HL-60 (cell line): ENCODE data around the gene CLDN9.

ENCODE experiments used
- DNase-seq, 2 experiments: peaks; one replicate each; pipeline ENCODE4 v3.0.0-alpha.2; 2010 to 2020; ENCODE audit warnings: low read depth in 1 of 2, low spot score in 1 of 2
- H3K27ac ChIP-seq: fragments of 250-450 bp; sonication (Bioruptor Pico); replicated peaks from 2 replicates; pipeline ENCODE4 v1.5.1; 2020; ENCODE audit warnings: mild to moderate bottlenecking, moderate library complexity
- H3K27me3 ChIP-seq: fragments of 250-450 bp; sonication (Bioruptor Pico); 2 replicates; pipeline ENCODE4 v1.5.1; 2021; ENCODE audit warnings: mild to moderate bottlenecking, moderate library complexity; ENCODE audit not compliant: insufficient read depth, poor library complexity, severe bottlenecking
- H3K4me3 ChIP-seq: replicated peaks from 2 replicates; pipeline ENCODE4 v1.5.1; 2011; ENCODE audit warnings: mild to moderate bottlenecking, control low read depth, low read length; ENCODE audit not compliant: insufficient read depth
- CTCF ChIP-seq: IDR thresholded peaks from one replicate; pipeline ENCODE4 v1.5.1; 2011; ENCODE audit warnings: low read length, control low read depth, inconsistent platforms; ENCODE audit not compliant: insufficient read depth
- GABPA ChIP-seq: IDR thresholded peaks from 2 replicates; pipeline ENCODE4 v1.6.1; 2012; ENCODE audit warnings: low read depth
- POLR2AphosphoS5 ChIP-seq: IDR thresholded peaks from 2 replicates; pipeline ENCODE4 v1.6.1; 2012; ENCODE audit warnings: low read depth
- REST ChIP-seq: IDR thresholded peaks from 2 replicates; pipeline ENCODE4 v1.6.1; 2012; ENCODE audit warnings: low read depth; ENCODE audit not compliant: insufficient replicate concordance
- SPI1 ChIP-seq: IDR thresholded peaks from 2 replicates; pipeline ENCODE4 v1.6.1; 2012; ENCODE audit warnings: low read depth, mild to moderate bottlenecking, borderline replicate concordance

CLDN9 gene

GRCh38 chr16:3046641-3047386 lies 34.1 kb downstream of the CLDN9 start:
- Histone ChIP-seq H3K27me3 (peaks cover 5% of the 10 kb centered on the region), H3K4me3 (peak overlapping the region; percentile 55), H3K27ac (peak overlapping the region; percentile 38; the same call in 1 of the 2 replicates)
- DNase-seq: no peak
- no peak for TF ChIP-seq POLR2AphosphoS5

- H3K4me3 ChIP-seq: no peak overlapping the region
- H3K27ac ChIP-seq: no peak overlapping the region
- no peak for TF ChIP-seq CTCF
- DNase-seq: no peak
- H3K27me3 ChIP-seq: peaks cover 5% of the 10 kb centered on the region
Observed at GRCh38 chr16:3047387-3047720, 34.6 kb downstream of the CLDN9 start.

- no peak for DNase-seq
- TF ChIP-seq CTCF (no peak), REST (no peak), GABPA (no peak), SPI1 (no peak), POLR2AphosphoS5 (no peak)
- Histone ChIP-seq H3K27me3 (peaks cover 5% of the 10 kb centered on the region), H3K27ac (peak overlapping the region; percentile 78), H3K4me3 (no peak overlapping the region)
Observed at GRCh38 chr16:3049921-3050481, 37.3 kb downstream of the CLDN9 start.

GRCh38 chr16:3050487-3050886 lies 37.8 kb downstream of the CLDN9 start:
- peak overlapping the region; percentile 78 for H3K27ac ChIP-seq
- TF ChIP-seq REST (no peak), CTCF (no peak), SPI1 (no peak), GABPA (no peak), POLR2AphosphoS5 (no peak)
- H3K27me3 ChIP-seq: peaks cover 2% of the 10 kb centered on the region
- H3K4me3 ChIP-seq: no peak overlapping the region
- peak in 1 of 2 experiments; percentile 73 for DNase-seq
